H9 (cell line): ENCODE measurements around the gene TYRP1. TPM values are rescaled to one million over a fixed set of nuclear protein-coding genes. Genes with fewer than 3 reads are reported as not detected.

Experiments
- DNase-seq: peaks from one replicate; pipeline ENCODE4 v3.0.0-alpha.2; 2017
- H2AFZ ChIP-seq: one replicate; pipeline ENCODE4 v1.6.1; 2013; ENCODE audit warnings: mild to moderate bottlenecking, low read length, control low read depth, moderate library complexity
- H2AK5ac ChIP-seq: 2 replicates; pipeline ENCODE4 v1.6.1; 2013; ENCODE audit warnings: low read length, control low read depth, mixed read lengths; ENCODE audit not compliant: insufficient read length
- H2BK120ac ChIP-seq: one replicate; pipeline ENCODE4 v1.6.1; 2013; ENCODE audit warnings: low read depth, mild to moderate bottlenecking, low read length, control low read depth, inconsistent platforms; ENCODE audit not compliant: poor library complexity, severe bottlenecking
- H2BK12ac ChIP-seq: 2 replicates; pipeline ENCODE4 v1.6.1; 2013; ENCODE audit warnings: low read length, control low read depth, mixed read lengths, low read depth; ENCODE audit not compliant: insufficient read length
- H2BK15ac ChIP-seq: 2 replicates; pipeline ENCODE4 v1.6.1; 2013; ENCODE audit warnings: low read depth, low read length, control low read depth
- H2BK20ac ChIP-seq: one replicate; pipeline ENCODE4 v1.6.1; 2013; ENCODE audit warnings: low read depth, mild to moderate bottlenecking, low read length, control low read depth, inconsistent platforms; ENCODE audit not compliant: poor library complexity, severe bottlenecking
- H2BK5ac ChIP-seq: 2 replicates; pipeline ENCODE4 v1.6.1; 2013; ENCODE audit warnings: low read length, control low read depth, mixed read lengths; ENCODE audit not compliant: insufficient read length
- H3K14ac ChIP-seq: 2 replicates; pipeline ENCODE4 v1.6.1; 2013; ENCODE audit warnings: low read length, control low read depth; ENCODE audit not compliant: insufficient read depth
- H3K18ac ChIP-seq: 2 replicates; pipeline ENCODE4 v1.6.1; 2013; ENCODE audit warnings: low read depth, mild to moderate bottlenecking, mixed read lengths, low read length, control low read depth; ENCODE audit not compliant: insufficient read length
- H3K23ac ChIP-seq: 2 replicates; pipeline ENCODE4 v1.6.1; 2013; ENCODE audit warnings: low read length, control low read depth, mixed read lengths, low read depth; ENCODE audit not compliant: insufficient read length
- H3K23me2 ChIP-seq: 2 replicates; pipeline ENCODE4 v1.6.1; 2013; ENCODE audit warnings: low read depth, mild to moderate bottlenecking, mixed read lengths, low read length, control low read depth; ENCODE audit not compliant: insufficient read length, poor library complexity, severe bottlenecking
- H3K27ac ChIP-seq: 2 replicates; pipeline ENCODE4 v1.5.1; 2013; ENCODE audit warnings: low read length, control low read depth, mixed read lengths, low read depth; ENCODE audit not compliant: insufficient read length
- H3K27me3 ChIP-seq: 2 replicates; pipeline ENCODE4 v1.6.1; 2013; ENCODE audit warnings: low read length, control low read depth, inconsistent platforms; ENCODE audit not compliant: insufficient read depth
- H3K4ac ChIP-seq: 2 replicates; pipeline ENCODE4 v1.6.1; 2013; ENCODE audit warnings: low read depth, mild to moderate bottlenecking, control low read depth, inconsistent platforms, low read length, moderate library complexity
- H3K4me1 ChIP-seq: 2 replicates; pipeline ENCODE4 v1.6.1; 2013; ENCODE audit warnings: low read length, control low read depth, inconsistent platforms; ENCODE audit not compliant: insufficient read depth
- H3K4me2 ChIP-seq: 2 replicates; pipeline ENCODE4 v1.6.1; 2013; ENCODE audit warnings: low read length, control low read depth, mixed read lengths; ENCODE audit not compliant: insufficient read length, insufficient read depth
- H3K56ac ChIP-seq: 2 replicates; pipeline ENCODE4 v1.6.1; 2013; ENCODE audit warnings: low read depth, mild to moderate bottlenecking, mixed read lengths, low read length, control low read depth; ENCODE audit not compliant: insufficient read length
- H3K79me1 ChIP-seq: 2 replicates; pipeline ENCODE4 v1.6.1; 2013; ENCODE audit warnings: low read depth, mild to moderate bottlenecking, moderate library complexity, low read length, control low read depth, inconsistent platforms; ENCODE audit not compliant: insufficient read depth, poor library complexity, severe bottlenecking
- H3K79me2 ChIP-seq: 2 replicates; pipeline ENCODE4 v1.6.1; 2013; ENCODE audit warnings: low read length, control low read depth, inconsistent platforms; ENCODE audit not compliant: insufficient read depth
- H3K9ac ChIP-seq: 2 replicates; pipeline ENCODE4 v1.6.1; 2013; ENCODE audit warnings: low read length, control low read depth, mixed read lengths; ENCODE audit not compliant: insufficient read length; ENCODE audit errors: extremely low read depth
- H3K9me3 ChIP-seq: one replicate; pipeline ENCODE4 v1.6.1; 2013; ENCODE audit warnings: low read depth, low read length, inconsistent platforms; ENCODE audit not compliant: control insufficient read depth
- H3T11ph ChIP-seq: one replicate; pipeline ENCODE4 v1.6.1; 2013; ENCODE audit warnings: mild to moderate bottlenecking, low read length, control low read depth, inconsistent platforms
- H4K20me1 ChIP-seq: one replicate; pipeline ENCODE4 v1.6.1; 2013; ENCODE audit not compliant: control insufficient read depth, insufficient read length, insufficient read depth
- H4K5ac ChIP-seq: 2 replicates; pipeline ENCODE4 v1.6.1; 2013; ENCODE audit warnings: low read depth, mild to moderate bottlenecking, mixed read lengths, low read length, control low read depth; ENCODE audit not compliant: insufficient read length
- H4K8ac ChIP-seq: replicated peaks from 2 replicates; pipeline ENCODE4 v1.6.1; 2013; ENCODE audit warnings: low read length, control low read depth, mixed read lengths, low read depth; ENCODE audit not compliant: insufficient read length
- H4K91ac ChIP-seq: 2 replicates; pipeline ENCODE4 v1.6.1; 2013; ENCODE audit warnings: low read depth, mild to moderate bottlenecking, moderate library complexity, mixed read lengths, low read length, control low read depth; ENCODE audit not compliant: insufficient read length
- H3K27ac Mint-ChIP-seq, 3 experiments: 2 replicates in 2 of 3; 3 replicates in 1 of 3; pipeline ENCODE4 v1.8.0; 2020 to 2021; ENCODE audit warnings: mixed read lengths in 3 of 3, mild to moderate bottlenecking in 1 of 3, moderate library complexity in 1 of 3
- H3K27me3 Mint-ChIP-seq: 2 replicates; pipeline ENCODE4 v1.8.0; 2021; ENCODE audit warnings: low read depth, mild to moderate bottlenecking, moderate library complexity, mixed read lengths
- H3K36me3 Mint-ChIP-seq, 3 experiments: 2 replicates in 2 of 3; 3 replicates in 1 of 3; pipeline ENCODE4 v1.8.0; 2020 to 2021; ENCODE audit warnings: low read depth in 3 of 3, mixed read lengths in 3 of 3; ENCODE audit not compliant: insufficient read depth in 1 of 3
- H3K4me1 Mint-ChIP-seq, 2 experiments: 2 replicates each; pipeline ENCODE4 v1.8.0; 2020; ENCODE audit warnings: mixed read lengths in 2 of 2
- H3K4me3 Mint-ChIP-seq, 2 experiments: 2 replicates in 1 of 2; 3 replicates in 1 of 2; pipeline ENCODE4 v1.8.0; 2020 to 2021; ENCODE audit warnings: mild to moderate bottlenecking in 2 of 2, mixed read lengths in 2 of 2, moderate library complexity in 1 of 2
- H3K9me3 Mint-ChIP-seq, 2 experiments: 2 replicates in 1 of 2; 3 replicates in 1 of 2; pipeline ENCODE4 v1.8.0; 2020; ENCODE audit warnings: mild to moderate bottlenecking in 2 of 2, mixed read lengths in 2 of 2, moderate library complexity in 1 of 2
- CTCF ChIP-seq: fragments of 200-600 bp; sonication (generic); conservative IDR thresholded peaks from 3 replicates; pipeline ENCODE4 v1.8.0; 2021; ENCODE audit warnings: antibody characterized with exemption, mild to moderate bottlenecking
- WGBS: extraction: QIAGEN DNeasy Blood & Tissue Kit; methylation state at CpG from one replicate; pipeline ENCODE4 v1.1.7; 2013; ENCODE audit warnings: missing lambda C conversion rate, low lambda C conversion rate, mixed read lengths; ENCODE audit not compliant: insufficient read length; ENCODE audit errors: extremely low coverage; 5-methylcytosine and 5-hydroxymethylcytosine counted together
- total RNA-seq: library from RNA; stranded (reverse); gene quantifications from 2 replicates; pipeline ENCODE4 v1.2.1, GENCODE V29; 2021

Gene TYRP1
- total RNA-seq, 1 experiment from 2014 or later, result not detected

- no peak overlapping the region for H3K4me3 Mint-ChIP-seq
- H3K9me3 Mint-ChIP-seq, result no peaks in the 10 kb centered on the region
- peaks cover 0 to 2% of the 10 kb centered on the region in 2 experiments; a peak in 1 of 4 replicates for H3K4me1 Mint-ChIP-seq
These were observed 44.3 kb upstream of the TYRP1 start for GRCh38 chr9:12648925-12649324.

More at GRCh38 chr9:12648925-12649324, 44.3 kb upstream of the TYRP1 start:
- Histone ChIP-seq H3K4me1 (no peaks in the 10 kb centered on the region), H3K9ac (no peak overlapping the region), H2AK5ac (no peak overlapping the region), H3K23ac (no peak overlapping the region), H2BK12ac (no peak overlapping the region), H3K9me3 (no peaks in the 10 kb centered on the region), H3K14ac (no peak overlapping the region), H3K4ac (no peak overlapping the region), H3K23me2 (no peaks in the 10 kb centered on the region), H4K8ac (no peak overlapping the region), H2BK15ac (no peak overlapping the region), H3T11ph (no peak overlapping the region), H3K4me2 (no peak overlapping the region), H2AFZ (no peak overlapping the region), H3K56ac (no peak overlapping the region), H3K79me1 (no peaks in the 10 kb centered on the region), H4K91ac (no peak overlapping the region), H3K27ac (no peak overlapping the region), H2BK120ac (no peak overlapping the region), H3K27me3 (no peaks in the 10 kb centered on the region), H2BK5ac (no peak overlapping the region), H2BK20ac (no peak overlapping the region), H4K20me1 (no peaks in the 10 kb centered on the region), H4K5ac (no peak overlapping the region), H3K18ac (no peak overlapping the region), H3K79me2 (no peaks in the 10 kb centered on the region)
- H3K27ac Mint-ChIP-seq, result no peak overlapping the region
- H3K27me3 Mint-ChIP-seq, result no peaks in the 10 kb centered on the region
- DNase-seq, result no peak
- no CpG with 5 or more reads among the region's 1 CpG for WGBS
- H3K36me3 Mint-ChIP-seq, result no peaks in the 10 kb centered on the region
- no peak for TF ChIP-seq CTCF
